ENCODE results near the gene BCL6B. TPM values are rescaled to one million over a fixed set of nuclear protein-coding genes. Genes with fewer than 3 reads are reported as not detected.
"Not testable (repeated sequence)": the region's sequence is repeated elsewhere in the genome, so short reads cannot be mapped to it uniquely, and the experiment has no call there.

The BCL6B gene, protein sequence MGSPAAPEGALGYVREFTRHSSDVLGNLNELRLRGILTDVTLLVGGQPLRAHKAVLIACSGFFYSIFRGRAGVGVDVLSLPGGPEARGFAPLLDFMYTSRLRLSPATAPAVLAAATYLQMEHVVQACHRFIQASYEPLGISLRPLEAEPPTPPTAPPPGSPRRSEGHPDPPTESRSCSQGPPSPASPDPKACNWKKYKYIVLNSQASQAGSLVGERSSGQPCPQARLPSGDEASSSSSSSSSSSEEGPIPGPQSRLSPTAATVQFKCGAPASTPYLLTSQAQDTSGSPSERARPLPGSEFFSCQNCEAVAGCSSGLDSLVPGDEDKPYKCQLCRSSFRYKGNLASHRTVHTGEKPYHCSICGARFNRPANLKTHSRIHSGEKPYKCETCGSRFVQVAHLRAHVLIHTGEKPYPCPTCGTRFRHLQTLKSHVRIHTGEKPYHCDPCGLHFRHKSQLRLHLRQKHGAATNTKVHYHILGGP
- total RNA-seq, result 33.3 TPM
- polyA plus RNA-seq (ENCODE audit: insufficient read depth, low read depth, low replicate concordance), result 4.4 TPM
- long read RNA-seq, donor 1, partial matches to known transcripts, result 17 of 18 reads
- long read RNA-seq, donor 1, other reads (novel, unspliced or antisense), result 0 of 18 reads
- long read RNA-seq, donor 2, partial matches to known transcripts, result 13 of 13 reads
- long read RNA-seq, donor 2, other reads (novel, unspliced or antisense), result 0 of 13 reads
- long read RNA-seq, donor 3, partial matches to known transcripts, result 0 of 1 reads
- long read RNA-seq, donor 3, other reads (novel, unspliced or antisense), result 0 of 1 reads
- long read RNA-seq, donor 4, partial matches to known transcripts, result 8 of 10 reads
- long read RNA-seq, donor 4, other reads (novel, unspliced or antisense), result 0 of 10 reads
- long read RNA-seq, donor 5, result 0 reads
- long read RNA-seq, donor 6, result 0 reads
- long read RNA-seq, donor 7, partial matches to known transcripts, result 9 of 9 reads
- long read RNA-seq, donor 7, other reads (novel, unspliced or antisense), result 0 of 9 reads
- long read RNA-seq, donor 8, result 0 reads
- long read RNA-seq, donor 9, partial matches to known transcripts, result 0 of 2 reads
- long read RNA-seq, donor 9, other reads (novel, unspliced or antisense), result 0 of 2 reads
- long read RNA-seq, donor 10, partial matches to known transcripts, result 0 of 1 reads
- long read RNA-seq, donor 10, other reads (novel, unspliced or antisense), result 0 of 1 reads

GRCh38 chr17:7022781-7023571 is at the start of gene BCL6B:
TSS of gene BCL6B (plus strand) at chr17:7023050. CDS start at chr17:7023672, 622 bp downstream.
- H3K4me1 ChIP-seq (ENCODE audit: control insufficient read depth in 2 of 3, insufficient read depth in 2 of 3, low read depth in 1 of 3, low read length in 3 of 3), result peaks cover 0 to 7% (median 7%) of the 10 kb centered on the region in 3 donors
- peak within 1 kb of the TSS in 2 of 3 donors; percentile 44 to 72 for H3K9ac ChIP-seq (ENCODE audit: low read length in 3 of 3)

DNA sequence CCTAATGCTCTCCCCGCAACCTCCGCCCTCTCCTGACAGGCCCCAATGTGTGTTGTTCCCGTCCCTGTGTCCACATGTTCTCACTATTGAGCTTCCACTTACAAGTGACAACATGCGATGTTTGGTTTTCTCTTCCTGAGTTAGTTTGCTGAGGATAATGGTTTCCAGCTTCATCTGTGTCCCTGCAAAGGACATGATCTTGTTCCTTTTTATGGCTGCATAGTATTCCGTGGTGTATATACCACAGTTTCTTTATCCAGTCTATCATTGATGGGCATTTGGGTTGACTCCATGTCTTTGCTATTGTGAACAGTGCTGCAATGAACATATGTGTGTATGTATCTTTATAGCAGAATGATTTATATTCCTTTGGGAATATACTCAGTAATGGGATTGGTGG is 43.4 kb upstream of the BCL6B start:
- H3K4me3 ChIP-seq (ENCODE audit: low read length in 3 of 3); H3K9me3 ChIP-seq (ENCODE audit: control insufficient read depth in 2 of 3, insufficient read depth in 1 of 3, low read length in 3 of 3); intact Hi-C loops (cut with DNase I); H3K4me1 ChIP-seq (ENCODE audit: control insufficient read depth in 2 of 3, insufficient read depth in 2 of 3, low read depth in 1 of 3, low read length in 3 of 3); H3K27me3 ChIP-seq (ENCODE audit: control insufficient read depth, insufficient read depth, low read length); FAIRE-seq; DNase-seq; H3K36me3 ChIP-seq (ENCODE audit: control insufficient read depth in 2 of 3, insufficient read depth in 3 of 3, low read length in 3 of 3); H3K9ac ChIP-seq (ENCODE audit: low read length in 3 of 3); H3K27ac ChIP-seq (ENCODE audit: low read depth in 2 of 2, low read length in 2 of 2): not testable (repeated sequence)

More at GRCh38 chr17:7022781-7023571, at the start of gene BCL6B:
- intact Hi-C loops (cut with DNase I), result no loop called here
- TF ChIP-seq, protein P1, sequence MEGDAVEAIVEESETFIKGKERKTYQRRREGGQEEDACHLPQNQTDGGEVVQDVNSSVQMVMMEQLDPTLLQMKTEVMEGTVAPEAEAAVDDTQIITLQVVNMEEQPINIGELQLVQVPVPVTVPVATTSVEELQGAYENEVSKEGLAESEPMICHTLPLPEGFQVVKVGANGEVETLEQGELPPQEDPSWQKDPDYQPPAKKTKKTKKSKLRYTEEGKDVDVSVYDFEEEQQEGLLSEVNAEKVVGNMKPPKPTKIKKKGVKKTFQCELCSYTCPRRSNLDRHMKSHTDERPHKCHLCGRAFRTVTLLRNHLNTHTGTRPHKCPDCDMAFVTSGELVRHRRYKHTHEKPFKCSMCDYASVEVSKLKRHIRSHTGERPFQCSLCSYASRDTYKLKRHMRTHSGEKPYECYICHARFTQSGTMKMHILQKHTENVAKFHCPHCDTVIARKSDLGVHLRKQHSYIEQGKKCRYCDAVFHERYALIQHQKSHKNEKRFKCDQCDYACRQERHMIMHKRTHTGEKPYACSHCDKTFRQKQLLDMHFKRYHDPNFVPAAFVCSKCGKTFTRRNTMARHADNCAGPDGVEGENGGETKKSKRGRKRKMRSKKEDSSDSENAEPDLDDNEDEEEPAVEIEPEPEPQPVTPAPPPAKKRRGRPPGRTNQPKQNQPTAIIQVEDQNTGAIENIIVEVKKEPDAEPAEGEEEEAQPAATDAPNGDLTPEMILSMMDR (IDR thresholded peaks at IDR 0.05; ENCODE audit: borderline replicate concordance, extremely low read depth, insufficient read depth), result no peak
- Histone ChIP-seq H3K36me3 (ENCODE audit: control insufficient read depth in 2 of 3, insufficient read depth in 3 of 3, low read length in 3 of 3) (no peaks in the 10 kb centered on the region), H3K27ac (ENCODE audit: low read depth in 2 of 2, low read length in 2 of 2) (peak within 1 kb of the TSS; percentile 87 to 90), H3K4me3 (ENCODE audit: low read length in 3 of 3) (peak within 1 kb of the TSS; percentile 28 to 58 (median 46)), H3K9me3 (ENCODE audit: control insufficient read depth in 2 of 3, insufficient read depth in 1 of 3, low read length in 3 of 3) (no peaks in the 10 kb centered on the region), H3K27me3 (ENCODE audit: control insufficient read depth, insufficient read depth, low read length) (peaks cover 10% of the 10 kb centered on the region)
- FAIRE-seq (no peak), DNase-seq (peak in 2 of 5 donors; percentile 12 to 42)

DNA sequence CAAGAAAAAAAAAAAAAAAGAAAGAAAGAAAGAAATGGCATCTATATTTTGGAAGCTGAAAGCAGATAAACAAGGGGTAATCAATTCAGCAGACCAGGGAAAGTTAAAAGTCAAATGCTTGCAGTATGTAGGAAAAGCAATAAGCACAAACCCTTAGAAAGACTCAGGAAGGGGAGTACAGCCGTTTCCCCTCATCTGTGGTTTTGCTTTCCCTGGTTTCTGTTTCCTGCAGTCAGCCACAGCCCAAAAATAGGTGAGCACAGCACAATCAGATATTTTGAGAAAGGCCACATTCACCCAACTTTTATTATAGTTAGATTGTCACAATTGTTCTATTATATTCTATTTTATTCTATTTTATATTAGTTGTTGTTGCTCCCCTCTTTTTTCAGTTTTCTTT is 41.4 kb upstream of the BCL6B start:
- FAIRE-seq (no peak), DNase-seq (no peak)
- intact Hi-C loops (cut with DNase I), result no loop called here
- TF ChIP-seq, protein P1 (IDR thresholded peaks at IDR 0.05; ENCODE audit: borderline replicate concordance, extremely low read depth, insufficient read depth), result no peak
- H3K9me3 ChIP-seq (ENCODE audit: control insufficient read depth in 2 of 3, insufficient read depth in 1 of 3, low read length in 3 of 3), result no peaks in the 10 kb centered on the region
- no peak overlapping the region for H3K27ac ChIP-seq (ENCODE audit: low read depth in 2 of 2, low read length in 2 of 2)
- H3K9ac ChIP-seq (ENCODE audit: low read length in 3 of 3), result no peak overlapping the region
- H3K4me3 ChIP-seq (ENCODE audit: low read length in 3 of 3), result no peak overlapping the region
- H3K4me1 ChIP-seq (ENCODE audit: control insufficient read depth in 2 of 3, insufficient read depth in 2 of 3, low read depth in 1 of 3, low read length in 3 of 3), result no peaks in the 10 kb centered on the region
- no peaks in the 10 kb centered on the region for H3K27me3 ChIP-seq (ENCODE audit: control insufficient read depth, insufficient read depth, low read length)
- no peaks in the 10 kb centered on the region for H3K36me3 ChIP-seq (ENCODE audit: control insufficient read depth in 2 of 3, insufficient read depth in 3 of 3, low read length in 3 of 3)

Data from kidney (tissue), 22 donors.